Lung microvascular endothelial cell (primary cell): Measurements from ENCODE around the gene SCG2. TPM values are rescaled to one million over a fixed set of nuclear protein-coding genes. Genes with fewer than 3 reads are reported as not detected.

Experiments
- DNase-seq, 2 donors: peaks; one replicate each; pipeline versions ENCODE4 v3.0.0 to v3.0.0-alpha.2; 2010; ENCODE audit warnings: low read depth in 2 of 2
- total RNA-seq: library from RNA; depleted of rRNA; stranded (reverse); fragments of >200 nt; gene quantifications from 2 replicates; pipeline ENCODE4 v1.2.1, GENCODE V29; 2014

SCG2 gene
- total RNA-seq = under 0.01 TPM in 1 of 2 replicates, not detected in the other

GRCh38 chr2:223601932-223602666, at the start of gene SCG2:
TSS of gene SCG2 (minus strand) at chr2:223602361. CDS start at chr2:223599282, 3,079 bp downstream.
- peak; percentile 91 for DNase-seq

GRCh38 chr2:223649554-223650533, 47.7 kb upstream of the SCG2 start:
- no peak for DNase-seq

DNA sequence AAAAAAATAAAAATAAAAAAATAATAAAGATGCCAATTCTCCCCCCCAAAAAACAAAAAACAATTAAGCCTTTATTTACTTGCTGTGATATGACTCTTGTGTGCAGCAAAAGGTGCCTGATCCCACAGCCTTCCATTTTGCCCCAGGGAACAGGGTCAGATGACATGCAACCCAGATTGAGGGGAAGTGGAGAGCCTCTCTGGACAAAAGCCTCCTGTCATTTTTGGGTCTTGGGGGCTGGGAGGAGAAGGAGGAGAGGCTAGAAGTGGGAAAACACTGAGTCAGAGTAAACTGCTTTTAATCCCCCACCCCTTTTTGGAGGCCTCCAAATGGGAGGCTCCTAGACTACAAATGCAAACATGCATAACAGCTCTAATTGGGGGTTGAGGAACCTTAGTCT, 46.6 kb upstream of the SCG2 start:
- no peak for DNase-seq

GRCh38 chr2:223647258-223647952, 45.2 kb upstream of the SCG2 start:
- peak in 1 of 2 donors; percentile 60 for DNase-seq

DNA sequence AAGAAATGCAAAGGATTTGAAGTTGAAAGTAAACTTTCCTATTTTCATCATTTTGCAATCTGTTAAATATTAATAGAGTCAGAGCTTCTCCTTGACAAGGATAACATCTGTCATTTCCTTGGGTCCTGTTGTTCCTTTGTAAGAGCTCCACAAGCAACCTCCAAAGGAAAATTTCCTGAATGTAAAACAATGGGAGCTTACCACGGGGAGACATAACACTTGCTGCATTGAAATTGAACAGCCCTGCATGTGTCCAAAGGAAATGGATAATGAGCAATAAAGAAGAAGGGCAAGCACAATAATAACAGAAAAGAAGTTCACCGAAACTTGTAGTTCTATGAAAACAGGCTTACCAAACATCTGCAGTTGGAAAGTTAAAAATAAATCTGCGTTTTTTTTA, 42.0 kb upstream of the SCG2 start:
- DNase-seq = peak; percentile 23 to 50

GRCh38 chr2:223643309-223643708, 41.1 kb upstream of the SCG2 start:
- peak in 1 of 2 donors; percentile 51 for DNase-seq

DNA sequence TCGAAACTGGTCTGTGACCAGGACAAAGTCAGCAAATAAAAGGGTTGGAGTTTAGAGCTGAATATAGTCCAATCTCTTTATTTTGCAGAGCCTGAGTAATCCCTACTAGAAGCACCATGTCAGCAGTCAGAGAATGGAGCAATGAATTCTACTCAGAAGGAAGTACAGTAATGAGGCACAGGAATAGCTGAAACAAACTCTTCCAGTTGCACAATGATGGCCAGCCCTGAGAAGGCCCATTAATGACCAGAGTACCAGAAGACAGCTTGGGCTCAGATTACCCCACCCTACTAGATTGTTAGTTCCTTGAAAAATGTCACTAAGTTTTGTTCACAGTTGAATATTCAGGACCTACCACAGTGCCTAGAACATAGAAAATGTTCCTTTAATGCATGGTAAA, 40.3 kb upstream of the SCG2 start:
- no peak for DNase-seq

GRCh38 chr2:223641082-223641481, 38.9 kb upstream of the SCG2 start:
- DNase-seq = no peak

DNA sequence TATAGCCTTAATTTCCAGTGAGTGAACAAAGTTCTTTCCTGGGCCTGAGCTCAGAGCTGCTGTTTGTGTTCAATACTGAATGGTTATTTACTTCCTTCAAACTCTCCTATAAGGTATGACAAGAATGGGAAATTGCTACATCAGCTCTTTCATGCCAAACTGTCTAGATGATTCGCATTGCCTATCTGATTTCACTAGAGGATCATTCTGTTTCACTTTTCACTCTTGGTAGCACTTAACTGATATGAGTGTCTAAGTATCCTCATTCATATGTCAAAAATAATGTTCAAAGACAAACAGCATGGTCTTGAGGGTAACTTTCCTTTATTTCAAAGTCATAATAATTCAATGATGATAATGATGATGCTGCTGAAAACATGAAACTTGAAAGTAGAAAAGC, 32.9 kb upstream of the SCG2 start:
- DNase-seq = no peak

- no peak for DNase-seq
Measured at GRCh38 chr2:223634238-223634637, 32.1 kb upstream of the SCG2 start.

DNA sequence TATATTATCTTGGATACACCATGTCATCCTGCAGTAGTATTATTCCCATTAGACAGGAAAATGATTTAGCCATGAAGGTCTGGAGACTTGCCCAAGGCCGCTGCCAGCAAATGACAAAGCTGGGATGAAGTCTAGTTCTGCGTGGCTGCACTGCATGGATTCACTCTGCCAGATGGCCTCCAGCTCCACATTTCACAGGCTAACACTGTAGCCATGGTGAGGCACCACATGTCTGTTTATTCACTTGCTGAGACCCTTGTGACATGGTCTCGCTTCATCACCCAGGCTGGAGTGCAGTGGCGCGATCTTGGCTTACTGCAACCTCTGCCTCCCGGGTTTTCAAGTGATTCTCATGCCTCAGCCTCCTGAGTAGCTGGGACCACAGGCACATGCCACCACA, 31.5 kb upstream of the SCG2 start:
- DNase-seq = no peak

- no peak for DNase-seq
Measured at GRCh38 chr2:223632826-223633225, 30.7 kb upstream of the SCG2 start.

GRCh38 chr2:223626716-223627115, 24.6 kb upstream of the SCG2 start:
- DNase-seq = peak in 1 of 2 donors; percentile 24

GRCh38 chr2:223625652-223626051, 23.5 kb upstream of the SCG2 start:
- peak in 1 of 2 donors; percentile 46 for DNase-seq

- DNase-seq = no peak
Measured at GRCh38 chr2:223621901-223622300, 19.7 kb upstream of the SCG2 start.

DNA sequence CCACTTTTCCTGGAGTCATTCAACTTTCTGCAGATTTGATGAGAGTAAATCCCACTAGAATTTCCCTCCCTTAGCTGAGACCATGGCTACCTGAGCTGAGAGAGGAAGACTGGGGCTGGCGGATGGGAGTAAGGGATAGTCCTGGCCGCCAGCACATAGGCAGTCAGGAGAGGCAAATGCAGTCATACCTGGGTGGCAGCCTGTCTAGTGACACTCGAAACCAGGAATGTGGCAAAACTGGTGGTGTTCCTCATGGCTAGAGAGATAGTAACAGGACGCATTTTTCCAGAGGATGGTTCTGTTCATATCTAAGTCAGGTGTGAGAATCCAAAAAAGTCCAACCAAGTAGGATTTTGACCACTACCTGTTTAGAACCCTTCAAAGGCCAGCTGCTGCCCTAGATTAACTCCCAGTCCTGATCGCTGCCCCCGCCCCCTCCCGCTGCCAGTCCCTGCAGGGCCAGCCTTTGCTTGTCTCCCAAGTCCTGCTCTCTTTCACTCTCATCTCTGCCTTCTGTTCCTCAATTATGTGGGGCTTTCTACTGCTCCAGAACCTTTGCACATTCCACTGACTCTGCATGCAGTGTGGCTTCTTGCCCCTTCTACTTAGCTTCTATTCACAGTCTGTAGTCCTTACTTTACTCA, 17.4 kb upstream of the SCG2 start:
- no peak for DNase-seq

- no peak for DNase-seq
Measured at GRCh38 chr2:223618172-223619035, 16.2 kb upstream of the SCG2 start.

DNA sequence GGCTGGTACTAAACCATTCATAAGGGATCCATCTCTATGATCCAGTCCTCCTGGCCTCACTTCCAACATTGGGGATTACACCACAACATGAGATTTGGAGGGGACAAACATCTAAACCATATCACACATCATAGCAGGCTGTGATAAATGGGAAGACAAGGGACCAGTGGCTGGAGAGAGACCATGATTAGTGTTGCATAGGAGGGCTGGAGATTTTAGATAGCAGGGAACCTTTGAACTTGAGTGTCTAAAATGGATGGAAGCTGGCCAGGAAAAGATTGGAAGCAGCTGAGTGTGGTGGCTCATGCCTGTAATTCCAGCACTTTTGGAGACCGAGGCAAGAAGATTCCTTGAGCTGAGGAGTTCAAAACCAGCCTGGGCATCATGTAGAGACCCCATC, 12.4 kb upstream of the SCG2 start:
- no peak for DNase-seq

DNA sequence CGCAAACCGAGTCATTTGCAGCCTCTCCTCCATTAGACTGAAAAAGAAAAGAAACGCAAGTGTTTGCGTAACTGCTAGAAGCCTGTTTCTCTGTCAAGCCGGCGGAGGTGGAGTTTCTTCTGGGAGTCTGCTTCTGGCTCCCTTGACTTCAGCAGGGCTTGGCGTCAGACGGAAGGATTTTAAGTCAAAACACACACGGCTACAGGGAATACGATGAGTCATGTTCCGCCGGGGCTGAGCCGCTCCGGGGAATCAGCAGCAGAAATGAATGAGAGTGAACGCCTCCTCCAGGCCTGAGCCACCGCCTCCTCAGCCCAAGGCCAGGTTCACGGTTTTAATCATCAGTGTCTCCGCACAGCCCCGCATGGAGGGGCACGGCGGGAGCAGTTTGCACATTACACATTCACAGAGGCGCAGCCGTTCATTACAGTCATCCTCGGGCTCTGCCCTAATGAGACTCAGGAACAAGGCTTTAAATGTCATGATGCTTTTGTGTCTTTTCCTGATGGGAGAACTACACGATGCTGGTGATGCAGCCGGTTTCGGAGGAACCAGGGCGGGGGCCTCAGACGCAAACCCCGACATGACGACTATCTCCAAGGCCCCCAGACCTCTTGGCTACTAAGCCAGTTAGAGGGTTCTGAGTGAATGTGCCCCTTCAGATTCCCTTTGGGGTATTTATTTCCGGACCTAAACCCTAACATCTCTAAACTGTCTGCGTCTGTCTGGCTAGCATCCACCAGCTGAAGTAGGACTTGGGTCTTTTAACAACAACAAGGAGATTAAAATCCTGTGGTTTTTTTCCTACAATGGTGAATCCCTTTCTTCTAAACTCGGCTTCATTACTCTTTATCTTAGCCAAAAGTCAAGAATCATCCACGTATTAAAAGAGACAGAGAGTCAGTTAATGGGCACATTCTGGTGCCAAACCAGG, 11.1 kb upstream of the SCG2 start:
- peak; percentile 66 to 98 for DNase-seq
